Prostate gland (tissue), 2 donors: ENCODE data around the gene MAP4K1. TPM values are rescaled to one million over a fixed set of nuclear protein-coding genes. Genes with fewer than 3 reads are reported as not detected.
A peak's percentile ranks its signal among the peaks of the same experiment; 100 is the strongest.
"Not testable (repeated sequence)": the region's sequence is repeated elsewhere in the genome, so short reads cannot be mapped to it uniquely, and the experiment has no call there.

Experiments
- DNase-seq: peaks from one replicate; pipeline ENCODE4 v3.0.0-alpha.2; 2019; ENCODE audit warnings: low spot score
- H3K27ac ChIP-seq, 2 donors: fragments of 200-600 bp; sonication (generic); 2 replicates each; pipeline ENCODE4 v1.5.1; 2017 to 2019
- H3K27me3 ChIP-seq: fragments of 200-600 bp; sonication (generic); replicated peaks from 2 replicates; pipeline ENCODE4 v1.5.1; 2019; ENCODE audit not compliant: insufficient read depth
- H3K36me3 ChIP-seq, 2 donors: fragments of 200-600 bp; sonication (generic); 1 replicate in 1 of 2; 2 replicates in 1 of 2; pipeline versions ENCODE4 v1.5.1 to v1.8.1; 2017 to 2019
- H3K4me1 ChIP-seq: fragments of 200-600 bp; sonication (generic); replicated peaks from 2 replicates; pipeline ENCODE4 v1.5.1; 2019
- H3K4me3 ChIP-seq, 2 donors: fragments of 200-600 bp; sonication (generic); 2 replicates each; pipeline ENCODE4 v1.5.1; 2017 to 2019
- H3K9me3 ChIP-seq: fragments of 200-600 bp; sonication (generic); 2 replicates; pipeline ENCODE4 v1.5.1; 2017
- POLR2A ChIP-seq: fragments of 450-650 bp; IDR thresholded peaks from one replicate; pipeline ENCODE4 v1.6.1; 2016; ENCODE audit warnings: antibody characterized with exemption, mild to moderate bottlenecking
- POLR2AphosphoS5 ChIP-seq: sonication (generic); formaldehyde crosslinking; IDR thresholded peaks from one replicate; pipeline ENCODE4 v1.6.1; 2017; ENCODE audit warnings: antibody characterized with exemption
- WGBS: methylation state at CpG from one replicate; pipeline ENCODE4 v1.1.5; 2018; 5-methylcytosine and 5-hydroxymethylcytosine counted together
- intact Hi-C: fragments of 100-400 bp; cut with DNase I; formaldehyde crosslinking; loops from one replicate; pipeline ENCODE4 v1.14.2; 2022
- total RNA-seq, 2 donors: library from RNA; depleted of rRNA; stranded (reverse); fragments of >200 nt; gene quantifications; one replicate each; pipeline ENCODE4 v1.1.0, GENCODE V29; 2016
- TF ChIP-seq, protein P1 (sequence below), 4 experiments: fragments of 200-600 bp in 2 of 4; fragments of 450-650 bp in 2 of 4; sonication (generic) in 2 of 4; IDR thresholded peaks; 1 replicate in 3 of 4; 2 replicates in 1 of 4; pipeline ENCODE4 v1.5.1; 2016 to 2019; ENCODE audit warnings: antibody characterized with exemption in 4 of 4, mild to moderate bottlenecking in 2 of 4, moderate library complexity in 2 of 4

The MAP4K1 gene
- total RNA-seq, 2 donors from 2014 or later: 1.6 to 14.1 TPM

DNA sequence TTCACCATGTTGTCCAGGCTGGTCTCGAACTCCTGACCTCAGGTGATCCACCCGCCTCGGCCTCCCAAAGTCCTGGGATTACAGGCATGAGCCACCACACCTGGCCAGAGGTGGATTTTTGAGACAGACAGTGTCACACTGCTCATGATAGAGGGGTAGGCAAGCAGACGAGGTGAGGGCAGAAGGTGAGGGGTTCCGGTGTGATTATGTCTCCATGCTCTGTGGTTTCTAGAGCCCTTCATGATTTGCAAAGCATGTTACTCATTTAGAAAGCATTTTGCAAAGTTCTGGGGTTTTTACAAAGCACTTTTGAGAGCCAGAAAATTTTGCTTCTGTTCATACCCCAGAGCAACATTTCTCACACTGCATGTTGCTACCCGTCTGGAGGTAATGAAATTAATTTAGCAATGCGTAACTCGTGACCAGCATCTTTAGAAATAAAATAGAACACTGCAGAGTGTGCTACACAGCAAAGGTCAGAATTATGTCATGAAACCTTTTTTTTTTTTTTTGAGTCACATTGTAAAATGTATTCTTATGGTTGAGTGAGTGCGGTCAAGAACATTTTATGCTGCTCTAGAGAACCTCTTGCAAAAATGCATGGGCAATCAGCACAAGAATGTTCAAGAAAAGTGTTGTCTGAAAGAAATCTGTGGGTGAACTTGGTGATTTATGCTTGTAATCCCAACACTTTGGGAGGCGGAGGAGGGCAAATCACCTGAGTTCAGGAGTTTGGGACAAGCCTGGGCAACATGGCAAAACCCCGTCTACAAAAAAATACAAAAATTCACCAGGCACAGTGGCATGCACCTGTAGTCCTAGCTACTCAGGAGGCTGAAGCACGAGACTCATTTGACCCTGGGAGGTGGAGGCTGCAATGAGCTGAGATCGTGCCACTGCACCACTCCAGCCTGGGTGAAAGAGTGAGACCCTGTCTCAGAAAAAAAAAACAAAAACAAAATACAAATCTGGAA lies 58.0 kb downstream of the MAP4K1 start:
- intact Hi-C loops: no loop called here
- no peak for DNase-seq
- TF ChIP-seq, protein P1, sequence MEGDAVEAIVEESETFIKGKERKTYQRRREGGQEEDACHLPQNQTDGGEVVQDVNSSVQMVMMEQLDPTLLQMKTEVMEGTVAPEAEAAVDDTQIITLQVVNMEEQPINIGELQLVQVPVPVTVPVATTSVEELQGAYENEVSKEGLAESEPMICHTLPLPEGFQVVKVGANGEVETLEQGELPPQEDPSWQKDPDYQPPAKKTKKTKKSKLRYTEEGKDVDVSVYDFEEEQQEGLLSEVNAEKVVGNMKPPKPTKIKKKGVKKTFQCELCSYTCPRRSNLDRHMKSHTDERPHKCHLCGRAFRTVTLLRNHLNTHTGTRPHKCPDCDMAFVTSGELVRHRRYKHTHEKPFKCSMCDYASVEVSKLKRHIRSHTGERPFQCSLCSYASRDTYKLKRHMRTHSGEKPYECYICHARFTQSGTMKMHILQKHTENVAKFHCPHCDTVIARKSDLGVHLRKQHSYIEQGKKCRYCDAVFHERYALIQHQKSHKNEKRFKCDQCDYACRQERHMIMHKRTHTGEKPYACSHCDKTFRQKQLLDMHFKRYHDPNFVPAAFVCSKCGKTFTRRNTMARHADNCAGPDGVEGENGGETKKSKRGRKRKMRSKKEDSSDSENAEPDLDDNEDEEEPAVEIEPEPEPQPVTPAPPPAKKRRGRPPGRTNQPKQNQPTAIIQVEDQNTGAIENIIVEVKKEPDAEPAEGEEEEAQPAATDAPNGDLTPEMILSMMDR (IDR thresholded peaks at IDR 0.05): no peak
- no peak for TF ChIP-seq POLR2A
- TF ChIP-seq POLR2AphosphoS5: peak; percentile 65
- 47% methylated on average over 13 of the region's 13 CpGs for WGBS
- no peaks in the 10 kb centered on the region for H3K36me3 ChIP-seq
- H3K4me1 ChIP-seq: no peaks in the 10 kb centered on the region
- H3K27ac ChIP-seq: peak overlapping the region in 1 of 2 donors; percentile 45
- H3K27me3 ChIP-seq: no peaks in the 10 kb centered on the region
- no peak overlapping the region for H3K4me3 ChIP-seq
- no peaks in the 10 kb centered on the region for H3K9me3 ChIP-seq

DNA sequence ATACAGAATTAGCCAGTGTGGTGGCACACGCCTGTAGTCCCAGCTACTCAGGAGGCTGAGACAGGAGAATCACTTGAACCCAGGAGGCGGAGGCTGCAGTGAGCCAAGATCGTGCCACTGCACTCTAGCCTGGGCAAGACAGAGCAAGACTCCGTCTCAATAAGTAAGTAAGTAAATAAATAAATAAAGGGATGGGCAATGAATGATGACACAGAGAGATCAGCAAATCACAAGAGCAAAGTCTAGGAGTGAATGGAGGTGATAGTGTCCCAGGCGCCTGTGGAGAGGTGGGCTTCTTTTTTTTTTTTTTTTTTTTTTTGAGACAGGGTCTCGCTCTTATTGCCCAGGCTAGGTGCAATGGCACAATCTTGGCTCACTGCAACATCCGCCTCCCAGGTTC lies 58.8 kb downstream of the MAP4K1 start:
- WGBS: 78% methylated on average over 7 of the region's 7 CpGs
- H3K36me3 ChIP-seq, intact Hi-C loops, H3K9me3 ChIP-seq, H3K27ac ChIP-seq, H3K4me3 ChIP-seq, H3K4me1 ChIP-seq, H3K27me3 ChIP-seq, DNase-seq: not testable (repeated sequence)

DNA sequence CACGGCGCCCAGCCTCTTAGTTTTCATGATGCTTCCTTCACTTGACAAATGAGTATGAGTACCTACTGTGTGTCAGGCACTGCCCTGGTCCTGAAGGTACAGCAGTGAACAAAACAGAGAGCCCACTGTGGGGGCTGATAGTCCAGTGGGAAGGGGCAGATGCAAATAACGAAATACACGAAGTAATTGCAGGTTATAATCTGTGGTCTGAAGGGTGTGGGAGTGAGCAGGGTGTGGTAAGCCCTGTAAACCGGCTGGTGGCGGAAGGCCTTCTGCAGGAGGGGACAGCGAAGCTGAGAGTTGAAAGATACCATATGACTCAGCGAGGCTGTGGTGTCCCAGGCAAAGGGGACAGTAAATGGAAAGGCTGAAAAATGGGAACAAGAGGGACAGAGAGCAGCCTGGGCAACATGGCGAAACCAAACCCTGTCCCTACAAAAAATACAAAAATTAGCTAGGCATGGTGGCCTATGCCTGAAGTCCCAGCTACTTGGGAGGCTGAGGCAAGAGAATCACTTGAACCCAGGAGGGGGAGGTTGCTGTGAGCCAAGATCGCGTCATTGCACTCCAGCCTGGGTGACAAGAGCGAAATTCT lies 60.5 kb downstream of the MAP4K1 start:
- H3K9me3 ChIP-seq: no peaks in the 10 kb centered on the region
- TF ChIP-seq, protein P1 (IDR thresholded peaks at IDR 0.05): no peak
- TF ChIP-seq POLR2AphosphoS5 (no peak), POLR2A (no peak)
- no peak for DNase-seq

DNA sequence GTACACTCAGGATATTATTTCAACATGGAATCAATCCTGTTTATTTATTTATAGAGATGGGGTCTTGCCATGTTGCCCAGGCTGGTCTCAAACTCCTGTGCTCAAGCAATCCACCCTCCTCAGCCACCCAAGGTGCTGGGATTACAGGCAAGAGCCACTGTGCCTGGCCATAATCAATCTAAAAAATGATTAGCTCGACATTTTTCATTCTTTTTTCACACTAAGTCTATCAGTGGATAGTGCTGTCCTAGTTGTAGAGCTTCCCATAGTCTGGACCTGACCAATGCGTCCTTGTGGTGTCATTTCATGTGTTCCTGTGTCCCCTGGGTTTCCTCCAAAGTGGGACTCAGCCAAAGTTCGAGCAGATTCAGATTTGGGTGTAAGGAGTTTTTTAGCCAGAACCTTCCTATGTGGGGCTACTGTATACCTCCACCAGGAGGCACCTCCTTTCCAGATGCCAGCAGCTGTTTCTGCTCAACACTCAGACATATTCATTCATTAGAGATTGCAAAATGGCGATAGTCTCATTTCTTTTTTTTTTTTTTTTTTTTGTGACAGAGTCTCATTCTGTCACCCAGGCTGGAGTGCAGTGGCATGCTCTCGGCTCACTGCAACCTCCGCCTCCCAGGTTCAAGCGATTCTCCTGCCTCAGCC lies 61.1 kb downstream of the MAP4K1 start:
- H3K4me1 ChIP-seq: no peaks in the 10 kb centered on the region
- H3K27ac ChIP-seq: no peak overlapping the region
- intact Hi-C loops: no loop called here
- TF ChIP-seq, protein P1 (IDR thresholded peaks at IDR 0.05): no peak
- TF ChIP-seq POLR2AphosphoS5 (no peak), POLR2A (no peak)
- no peaks in the 10 kb centered on the region for H3K9me3 ChIP-seq
- H3K36me3 ChIP-seq: no peaks in the 10 kb centered on the region
- H3K27me3 ChIP-seq: no peaks in the 10 kb centered on the region
- 81% methylated on average over 7 of the region's 7 CpGs for WGBS
- DNase-seq: no peak
- no peak overlapping the region for H3K4me3 ChIP-seq

More for the DNA sequence above, 60.5 kb downstream of the MAP4K1 start:
- 75% methylated on average over 12 of the region's 12 CpGs for WGBS
- no peak overlapping the region for H3K27ac ChIP-seq
- no peaks in the 10 kb centered on the region for H3K27me3 ChIP-seq
- H3K4me3 ChIP-seq: no peak overlapping the region
- H3K36me3 ChIP-seq: no peaks in the 10 kb centered on the region
- H3K4me1 ChIP-seq: no peaks in the 10 kb centered on the region
- intact Hi-C loops: no loop called here

DNA sequence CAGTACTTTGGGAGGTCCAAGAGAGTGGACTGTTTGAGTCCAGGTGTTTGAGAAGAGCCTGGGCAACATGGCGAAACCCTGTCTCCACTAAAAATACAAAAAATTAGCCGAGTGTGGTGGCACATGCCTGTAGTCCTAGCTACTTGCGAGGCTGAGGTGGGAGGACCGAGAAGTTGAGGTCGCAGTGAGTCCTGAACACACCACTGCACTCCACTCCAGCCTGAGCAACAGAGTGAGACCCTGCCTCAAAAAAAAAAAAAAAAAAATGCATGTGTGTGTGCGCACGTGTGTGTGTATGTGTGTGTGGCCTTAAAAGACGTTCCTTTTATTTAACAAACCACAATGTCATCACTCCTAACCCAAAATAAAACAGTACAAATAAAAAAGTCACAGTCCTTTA lies 62.6 kb downstream of the MAP4K1 start:
- no peak overlapping the region for H3K27ac ChIP-seq
- no peak for DNase-seq
- 74% methylated on average over 8 of the region's 8 CpGs for WGBS
- H3K9me3 ChIP-seq: no peaks in the 10 kb centered on the region
- no peaks in the 10 kb centered on the region for H3K27me3 ChIP-seq
- TF ChIP-seq, protein P1 (IDR thresholded peaks at IDR 0.05): no peak
- TF ChIP-seq POLR2AphosphoS5: no peak
- no peak overlapping the region for H3K4me3 ChIP-seq
- no peaks in the 10 kb centered on the region for H3K4me1 ChIP-seq
- no peaks in the 10 kb centered on the region for H3K36me3 ChIP-seq
- intact Hi-C loops: no loop called here
